ENCODE results near the gene TMPRSS13. TPM values are rescaled to one million over a fixed set of nuclear protein-coding genes. Genes with fewer than 3 reads are reported as not detected.

Gene TMPRSS13
- total RNA-seq, 4 donors from 2014 or later = 0.22 to 0.51 TPM; not detected in 2

- TF ChIP-seq, protein P1, sequence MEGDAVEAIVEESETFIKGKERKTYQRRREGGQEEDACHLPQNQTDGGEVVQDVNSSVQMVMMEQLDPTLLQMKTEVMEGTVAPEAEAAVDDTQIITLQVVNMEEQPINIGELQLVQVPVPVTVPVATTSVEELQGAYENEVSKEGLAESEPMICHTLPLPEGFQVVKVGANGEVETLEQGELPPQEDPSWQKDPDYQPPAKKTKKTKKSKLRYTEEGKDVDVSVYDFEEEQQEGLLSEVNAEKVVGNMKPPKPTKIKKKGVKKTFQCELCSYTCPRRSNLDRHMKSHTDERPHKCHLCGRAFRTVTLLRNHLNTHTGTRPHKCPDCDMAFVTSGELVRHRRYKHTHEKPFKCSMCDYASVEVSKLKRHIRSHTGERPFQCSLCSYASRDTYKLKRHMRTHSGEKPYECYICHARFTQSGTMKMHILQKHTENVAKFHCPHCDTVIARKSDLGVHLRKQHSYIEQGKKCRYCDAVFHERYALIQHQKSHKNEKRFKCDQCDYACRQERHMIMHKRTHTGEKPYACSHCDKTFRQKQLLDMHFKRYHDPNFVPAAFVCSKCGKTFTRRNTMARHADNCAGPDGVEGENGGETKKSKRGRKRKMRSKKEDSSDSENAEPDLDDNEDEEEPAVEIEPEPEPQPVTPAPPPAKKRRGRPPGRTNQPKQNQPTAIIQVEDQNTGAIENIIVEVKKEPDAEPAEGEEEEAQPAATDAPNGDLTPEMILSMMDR (IDR thresholded peaks at IDR 0.05; ENCODE audit: low read depth) = no peak
These were observed 54.3 kb downstream of the TMPRSS13 start for GRCh38 chr11:117874910-117875381.

- TF ChIP-seq, protein P1 (IDR thresholded peaks at IDR 0.05; ENCODE audit: low read depth) = no peak
These were observed 54.8 kb downstream of the TMPRSS13 start for GRCh38 chr11:117874253-117874909.

DNA sequence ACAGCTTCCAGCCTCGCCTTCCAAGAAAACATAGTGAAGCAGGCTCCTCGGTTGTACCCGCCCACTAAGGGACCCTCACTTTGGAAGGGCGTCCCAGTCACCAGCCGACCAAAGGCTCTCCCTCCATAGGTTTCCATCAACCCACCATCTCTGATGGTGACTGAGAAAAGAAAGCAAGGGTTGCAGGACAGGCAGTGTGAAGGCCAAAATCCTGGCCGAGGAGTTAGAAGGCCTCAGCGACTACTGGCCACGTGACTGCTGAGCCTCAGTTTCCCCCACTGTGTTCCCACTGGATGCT, 55.4 kb downstream of the TMPRSS13 start:
- TF ChIP-seq, protein P1 (IDR thresholded peaks at IDR 0.05; ENCODE audit: low read depth) = no peak

- TF ChIP-seq, protein P1 (IDR thresholded peaks at IDR 0.05; ENCODE audit: low read depth) = no peak
These were observed 56.0 kb downstream of the TMPRSS13 start for GRCh38 chr11:117872975-117873827.

GRCh38 chr11:117872420-117872961, 56.7 kb downstream of the TMPRSS13 start:
- TF ChIP-seq, protein P1 (IDR thresholded peaks at IDR 0.05; ENCODE audit: low read depth) = no peak

DNA sequence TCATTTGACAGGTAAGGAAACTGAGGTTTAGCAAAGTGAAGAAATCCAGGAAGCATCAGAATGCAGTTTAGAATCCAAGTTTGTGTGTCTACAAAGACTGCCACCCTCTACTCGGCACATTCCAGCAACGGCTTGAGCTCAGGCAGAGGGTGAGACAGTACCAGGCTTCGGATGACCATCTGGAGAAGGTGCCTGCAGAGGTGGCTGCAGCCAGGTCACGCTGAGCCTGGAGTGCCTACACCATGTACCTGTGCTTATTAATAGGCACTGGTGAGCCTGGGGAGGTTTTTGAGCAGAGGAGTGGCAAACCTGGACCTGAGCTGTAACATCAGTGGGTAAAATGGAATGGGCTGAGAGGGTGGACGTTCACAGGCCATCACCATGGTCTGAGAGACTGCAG, 57.4 kb downstream of the TMPRSS13 start:
- TF ChIP-seq, protein P1 (IDR thresholded peaks at IDR 0.05; ENCODE audit: low read depth) = no peak

DNA sequence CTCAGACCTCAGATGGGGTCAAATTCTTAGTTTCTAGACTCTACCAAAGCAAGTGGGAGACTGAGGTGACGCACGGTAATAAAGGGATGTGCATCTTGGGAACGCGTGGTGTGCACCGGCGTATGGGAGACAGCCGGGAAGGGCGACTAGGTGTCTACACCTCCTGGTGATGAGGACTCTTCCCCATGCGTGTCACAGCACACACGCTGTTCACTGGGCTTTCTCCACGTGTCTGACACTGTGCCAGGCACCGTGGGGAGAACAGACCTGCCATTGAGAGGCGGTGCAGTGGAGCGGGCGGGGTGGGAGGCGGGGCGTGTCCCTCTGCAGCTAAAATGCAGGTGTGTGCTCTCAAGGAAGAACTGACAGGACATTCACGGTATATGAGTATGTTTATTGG, 58.0 kb downstream of the TMPRSS13 start:
- TF ChIP-seq, protein P1 (IDR thresholded peaks at IDR 0.05; ENCODE audit: low read depth) = no peak

Data from subcutaneous adipose tissue (tissue), 4 donors.